GM19240 (cell line): ENCODE measurements around the gene GXYLT2.
A peak's percentile ranks its signal among the peaks of the same experiment; 100 is the strongest.
"Not testable (repeated sequence)": the region's sequence is repeated elsewhere in the genome, so short reads cannot be mapped to it uniquely, and the experiment has no call there.

Source experiments
- DNase-seq: peaks from one replicate; pipeline ENCODE4 v3.0.0; 2011; ENCODE audit warnings: low spot score; ENCODE audit not compliant: insufficient read length

Gene GXYLT2

GRCh38 chr3:72973031-72973723 lies 85.3 kb downstream of the GXYLT2 start:
- no peak for DNase-seq

GRCh38 chr3:72973786-72974185 lies 85.9 kb downstream of the GXYLT2 start:
- DNase-seq = no peak

- no peak for DNase-seq
Measured at GRCh38 chr3:72974956-72975355, 87.1 kb downstream of the GXYLT2 start.

- no peak for DNase-seq
Measured at GRCh38 chr3:72976281-72976741, 88.5 kb downstream of the GXYLT2 start.

GRCh38 chr3:72977060-72977808 lies 89.4 kb downstream of the GXYLT2 start:
- no peak for DNase-seq

GRCh38 chr3:72982609-72983366 lies 94.9 kb downstream of the GXYLT2 start:
- no peak for DNase-seq

GRCh38 chr3:72985576-72985975 lies 97.7 kb downstream of the GXYLT2 start:
- no peak for DNase-seq

GRCh38 chr3:72990701-72991395 lies 103.0 kb downstream of the GXYLT2 start:
- DNase-seq = no peak

- no peak for DNase-seq
Measured at GRCh38 chr3:72991522-72991921, 103.7 kb downstream of the GXYLT2 start.

GRCh38 chr3:72993391-72993790 lies 105.5 kb downstream of the GXYLT2 start:
- DNase-seq = no peak

- DNase-seq = no peak
Measured at GRCh38 chr3:72995337-72995736, 107.5 kb downstream of the GXYLT2 start.

GRCh38 chr3:72996121-72996472 lies 108.3 kb downstream of the GXYLT2 start:
- no peak for DNase-seq

- peak; percentile 65 for DNase-seq
Measured at GRCh38 chr3:72996473-72997333, 108.9 kb downstream of the GXYLT2 start, which contains the start of gene PPP4R2. PPP4R2 (plus strand) TSS chr3:72996811; CDS start chr3:72997038, 227 bp downstream.

GRCh38 chr3:72997421-72997961 lies 109.6 kb downstream of the GXYLT2 start:
- no peak for DNase-seq

GRCh38 chr3:72998466-72998865 lies 110.6 kb downstream of the GXYLT2 start:
- DNase-seq = no peak

- DNase-seq = no peak
Measured at GRCh38 chr3:72999951-73000350, 112.1 kb downstream of the GXYLT2 start.

- DNase-seq = not testable (repeated sequence)
Measured at GRCh38 chr3:73003050-73003449, 115.2 kb downstream of the GXYLT2 start.

GRCh38 chr3:73004316-73004715 lies 116.5 kb downstream of the GXYLT2 start:
- DNase-seq = no peak

GRCh38 chr3:73007992-73008712 lies 120.3 kb downstream of the GXYLT2 start:
- DNase-seq = no peak

GRCh38 chr3:73009008-73009407 lies 121.2 kb downstream of the GXYLT2 start:
- DNase-seq = no peak
